A673 (cell line): ENCODE measurements around the gene IBTK. TPM values are rescaled to one million over a fixed set of nuclear protein-coding genes. Genes with fewer than 3 reads are reported as not detected.
A peak's percentile ranks its signal among the peaks of the same experiment; 100 is the strongest.

Experiments
- BruUV-seq: library from RNA; stranded (reverse); fragments of 400-500 nt; replicated peaks from 2 replicates; lab custom pipeline; 2021; lab: Mats Ljungman, UMichigan
- CTCF ChIA-PET: fragments of 300-600 bp; sonication (Branson Sonifier 250); formaldehyde crosslinking; loops from one replicate; lab custom pipeline; 2022; ENCODE audit warnings: antibody characterized with exemption; lab: Charles Lee
- POLR2A ChIA-PET: fragments of 300-600 bp; sonication (Branson Sonifier 250); formaldehyde crosslinking; loops from one replicate; lab custom pipeline; 2022; ENCODE audit warnings: antibody characterized with exemption; ENCODE audit not compliant: low non-redundant PET; lab: Charles Lee
- DNase-seq: peaks from one replicate; pipeline ENCODE4 v3.0.0-alpha.2; 2015; ENCODE audit warnings: low spot score
- H3K27ac ChIP-seq: fragments of 200-600 bp; sonication (generic); 2 replicates; pipeline ENCODE4 v1.5.1; 2016; ENCODE audit warnings: mixed run types, low read depth, mild to moderate bottlenecking, mixed read lengths, antibody characterized with exemption, low read length; ENCODE audit not compliant: poor library complexity, severe bottlenecking
- H3K27me3 ChIP-seq: fragments of 200-600 bp; sonication (generic); replicated peaks from 2 replicates; pipeline ENCODE4 v1.6.1; 2017; ENCODE audit warnings: mixed run types, low read depth, mild to moderate bottlenecking, mixed read lengths, antibody characterized with exemption, low read length; ENCODE audit not compliant: insufficient read depth, poor library complexity
- H3K36me3 ChIP-seq: fragments of 200-600 bp; sonication (generic); 2 replicates; pipeline ENCODE4 v1.6.1; 2016; ENCODE audit warnings: mixed run types, mild to moderate bottlenecking, mixed read lengths, antibody characterized with exemption, low read length; ENCODE audit not compliant: insufficient read depth, poor library complexity, severe bottlenecking
- H3K4me1 ChIP-seq: fragments of 200-600 bp; sonication (generic); 2 replicates; pipeline ENCODE4 v1.6.1; 2017; ENCODE audit warnings: mixed run types, mild to moderate bottlenecking, mixed read lengths, antibody characterized with exemption, low read length; ENCODE audit not compliant: insufficient read depth, poor library complexity, severe bottlenecking
- H3K4me3 ChIP-seq: fragments of 200-600 bp; sonication (generic); 2 replicates; pipeline ENCODE4 v1.5.1; 2016; ENCODE audit warnings: low read depth, mixed run types, mild to moderate bottlenecking, mixed read lengths, low read length; ENCODE audit not compliant: poor library complexity, severe bottlenecking
- H3K9me3 ChIP-seq: fragments of 200-600 bp; sonication (generic); 2 replicates; pipeline ENCODE4 v1.6.1; 2016; ENCODE audit warnings: mixed run types, low read depth, mild to moderate bottlenecking, mixed read lengths, antibody characterized with exemption, low read length; ENCODE audit not compliant: poor library complexity, severe bottlenecking
- CTCF ChIP-seq: fragments of 300-800, 200-600 bp; sonication (generic); conservative IDR thresholded peaks from 2 replicates; pipeline ENCODE4 v1.5.1; 2017; ENCODE audit warnings: low read depth, mild to moderate bottlenecking, antibody characterized with exemption, low read length, moderate library complexity, mixed read lengths
- EZH2 ChIP-seq: fragments of 200-600 bp; sonication (generic); IDR thresholded peaks from 2 replicates; pipeline ENCODE4 v1.6.1; 2017; ENCODE audit warnings: borderline replicate concordance, low read depth, mild to moderate bottlenecking, mixed read lengths, antibody characterized with exemption, low read length; ENCODE audit not compliant: poor library complexity, severe bottlenecking
- intact Hi-C: fragments of 100-400 bp; cut with micrococcal nuclease; formaldehyde crosslinking; loops from one replicate; pipeline ENCODE4 v1.10.0; 2022; ENCODE audit not compliant: unreplicated experiment
- total RNA-seq: library from RNA; stranded (reverse); gene quantifications from 2 replicates; pipeline ENCODE4 v1.2.3, GENCODE V29; 2021

Gene IBTK
- total RNA-seq, 1 experiment from 2014 or later, result 41.3 TPM

GRCh38 chr6:82243884-82244283 lies 3.7 kb downstream of the IBTK start:
- Histone ChIP-seq H3K36me3 (peaks cover 28% of the 10 kb centered on the region), H3K4me3 (no peak overlapping the region), H3K4me1 (peaks cover 33% of the 10 kb centered on the region), H3K27me3 (no peaks in the 10 kb centered on the region), H3K27ac (peak overlapping the region; percentile 38), H3K9me3 (peaks cover 3% of the 10 kb centered on the region)
- TF ChIP-seq CTCF (no peak), EZH2 (no peak)
- intact Hi-C loops, result no loop called here
- BruUV-seq, result no TSS peak
- POLR2A ChIA-PET, result no interaction called here
- CTCF ChIA-PET, result no interaction called here
- DNase-seq, result no peak

- TF ChIP-seq EZH2, result no peak
- TF ChIP-seq CTCF, result no peak
- intact Hi-C loops, result no loop called here
- Histone ChIP-seq H3K4me3 (no peak overlapping the region), H3K4me1 (peaks cover 26% of the 10 kb centered on the region), H3K27ac (no peak overlapping the region), H3K36me3 (peaks cover 32% of the 10 kb centered on the region), H3K27me3 (no peaks in the 10 kb centered on the region), H3K9me3 (peaks cover 3% of the 10 kb centered on the region)
- CTCF ChIA-PET, result no interaction called here
- POLR2A ChIA-PET, result no interaction called here
- no peak for DNase-seq
- BruUV-seq, result no TSS peak
Observed at GRCh38 chr6:82240186-82240585, 7.4 kb downstream of the IBTK start.

GRCh38 chr6:82239597-82239996 lies 7.9 kb downstream of the IBTK start:
- no peak for TF ChIP-seq EZH2
- TF ChIP-seq CTCF, result no peak
- DNase-seq, result no peak
- BruUV-seq, result no TSS peak
- H3K36me3 ChIP-seq, result peaks cover 34% of the 10 kb centered on the region
- POLR2A ChIA-PET, result no interaction called here
- peaks cover 3% of the 10 kb centered on the region for H3K9me3 ChIP-seq
- no peak overlapping the region for H3K4me3 ChIP-seq
- CTCF ChIA-PET, result no interaction called here
- H3K27me3 ChIP-seq, result no peaks in the 10 kb centered on the region
- H3K4me1 ChIP-seq, result peaks cover 20% of the 10 kb centered on the region
- intact Hi-C loops, result no loop called here
- no peak overlapping the region for H3K27ac ChIP-seq
